H1 (cell line): ENCODE data around the gene ADCY9. TPM values are rescaled to one million over a fixed set of nuclear protein-coding genes. Genes with fewer than 3 reads are reported as not detected.

Experiments used
- CBX5 ChIP-seq: fragments of 300-800, 300-1000 bp; sonication (generic); IDR thresholded peaks from 2 replicates; pipeline ENCODE4 v1.7.1; 2016; ENCODE audit warnings: antibody characterized with exemption, low read length, low read depth
- EZH2 ChIP-seq: fragments of 200-600 bp; sonication (generic); IDR thresholded peaks from 2 replicates; pipeline ENCODE4 v1.7.1; 2012; ENCODE audit warnings: low read depth, mild to moderate bottlenecking, moderate library complexity, low read length, inconsistent platforms; ENCODE audit not compliant: severe bottlenecking
- KDM5A ChIP-seq: fragments of 200-600 bp; IDR thresholded peaks from 2 replicates; pipeline ENCODE4 v1.7.1; 2012; ENCODE audit warnings: mild to moderate bottlenecking, low read length, inconsistent platforms, mixed read lengths
- NRF1 ChIP-seq: IDR thresholded peaks from 2 replicates; pipeline ENCODE4 v1.6.1; 2011; ENCODE audit warnings: mild to moderate bottlenecking, low read depth, low read length, improper control_type of control experiment
- TAF7 ChIP-seq: optimal IDR thresholded peaks from 2 replicates; pipeline ENCODE3; 2011; ENCODE audit warnings: low read depth, mild to moderate bottlenecking, inconsistent platforms, low read length, moderate library complexity, borderline replicate concordance
- polyA plus RNA-seq, 7 experiments: library from polyadenylated mRNA; depleted of rRNA in 3 of 7; stranded (reverse) in 5 of 7; unstranded in 2 of 7; fragments of >200 nt in 5 of 7; fragments of 200-250 nt in 2 of 7; gene quantifications; 1 replicate in 5 of 7; 2 replicates in 1 of 7; 4 replicates in 1 of 7; pipeline versions ENCODE4 v1.2.1 to v1.2.3, GENCODE V29; 2011 to 2013; ENCODE audit warnings: missing spikeins in 2 of 7, mixed read lengths in 2 of 7
- total RNA-seq: library from RNA; stranded (reverse); fragmentation: NEBNext Ultra II Directional; extraction: Animal tissue kit (Norgen Biotek cat#: 25700); gene quantifications from 2 replicates; pipeline ENCODE4 v1.2.1, GENCODE V29; 2021
- TF ChIP-seq, protein P1 (sequence below): IDR thresholded peaks from 2 replicates; pipeline ENCODE4 v1.6.1; 2011; ENCODE audit warnings: low read depth, mild to moderate bottlenecking, low read length; ENCODE audit not compliant: insufficient read depth

The ADCY9 gene
- total and polyA plus RNA-seq, 2 of the 8 experiments (the other 6 are each of a cell fraction or from before 2014, with no cell fraction given): 5.4 to 13.1 TPM

DNA sequence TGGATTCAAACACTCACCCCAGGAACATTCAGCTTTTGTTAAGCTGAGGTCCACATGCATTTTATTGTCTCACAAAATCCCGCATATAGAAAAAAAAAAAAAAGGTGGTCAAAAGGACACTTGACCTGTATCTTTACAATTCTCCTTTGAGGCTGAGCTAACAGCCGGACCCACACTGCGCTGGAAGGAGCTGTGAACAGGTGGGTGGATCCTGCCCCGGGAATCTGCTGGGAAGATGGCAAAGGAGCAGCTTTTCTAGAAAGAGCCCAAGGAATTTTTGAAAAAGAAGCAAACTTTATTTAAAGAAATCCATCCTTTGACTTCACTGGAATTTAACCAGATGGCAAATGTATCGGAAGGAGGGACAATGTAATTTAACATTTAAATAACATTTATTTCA is 108.1 kb downstream of the ADCY9 start (continued):
- TF ChIP-seq, protein P1, sequence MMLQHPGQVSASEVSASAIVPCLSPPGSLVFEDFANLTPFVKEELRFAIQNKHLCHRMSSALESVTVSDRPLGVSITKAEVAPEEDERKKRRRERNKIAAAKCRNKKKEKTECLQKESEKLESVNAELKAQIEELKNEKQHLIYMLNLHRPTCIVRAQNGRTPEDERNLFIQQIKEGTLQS: no peak
- TF ChIP-seq KDM5A: no peak
- no peak for TF ChIP-seq CBX5
- TF ChIP-seq NRF1: no peak
- TF ChIP-seq EZH2: no peak
- no peak for TF ChIP-seq TAF7
